TTC549 (cell line): Measurements from ENCODE around the gene ALAS1.

Experiments
- FAIRE-seq: peaks from 2 replicates; lab custom pipeline; 2012; peaks lifted over from hg19 to GRCh38; lab: Jason Lieb, UNC

ALAS1 gene

DNA sequence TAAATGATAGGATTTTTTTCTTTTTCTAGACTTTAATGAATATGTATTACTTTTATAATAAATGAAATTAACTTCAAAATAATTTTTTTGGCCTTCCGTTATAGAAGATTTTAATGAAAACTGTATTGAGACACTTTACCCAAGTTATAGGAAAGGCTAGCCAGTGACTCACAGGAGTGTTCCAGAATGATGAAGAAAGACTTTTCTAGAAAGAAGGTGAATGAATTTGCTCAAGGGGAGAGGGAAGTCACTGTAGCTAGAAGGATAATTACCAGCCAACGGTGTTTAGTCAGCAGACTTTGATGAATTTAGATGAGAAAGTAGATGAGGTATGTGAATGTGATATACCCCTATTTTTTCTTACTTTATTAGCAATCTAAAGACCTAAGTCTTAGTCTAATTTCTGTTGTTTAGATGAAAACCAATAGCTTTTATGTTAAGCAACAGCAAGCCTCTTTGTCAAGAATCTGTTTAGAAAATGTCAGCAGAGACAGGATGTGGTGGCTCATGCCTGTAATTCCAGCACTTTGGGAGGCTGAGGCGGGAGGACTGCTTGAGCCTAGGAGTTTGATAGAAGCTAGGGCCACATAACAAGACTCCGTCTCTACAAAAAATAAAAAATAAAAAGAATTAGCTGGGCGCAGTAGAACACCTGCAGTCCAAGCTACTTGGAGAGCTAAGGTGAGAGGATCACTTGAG, 3.2 kb downstream of the ALAS1 start:
- FAIRE-seq = no peak

DNA sequence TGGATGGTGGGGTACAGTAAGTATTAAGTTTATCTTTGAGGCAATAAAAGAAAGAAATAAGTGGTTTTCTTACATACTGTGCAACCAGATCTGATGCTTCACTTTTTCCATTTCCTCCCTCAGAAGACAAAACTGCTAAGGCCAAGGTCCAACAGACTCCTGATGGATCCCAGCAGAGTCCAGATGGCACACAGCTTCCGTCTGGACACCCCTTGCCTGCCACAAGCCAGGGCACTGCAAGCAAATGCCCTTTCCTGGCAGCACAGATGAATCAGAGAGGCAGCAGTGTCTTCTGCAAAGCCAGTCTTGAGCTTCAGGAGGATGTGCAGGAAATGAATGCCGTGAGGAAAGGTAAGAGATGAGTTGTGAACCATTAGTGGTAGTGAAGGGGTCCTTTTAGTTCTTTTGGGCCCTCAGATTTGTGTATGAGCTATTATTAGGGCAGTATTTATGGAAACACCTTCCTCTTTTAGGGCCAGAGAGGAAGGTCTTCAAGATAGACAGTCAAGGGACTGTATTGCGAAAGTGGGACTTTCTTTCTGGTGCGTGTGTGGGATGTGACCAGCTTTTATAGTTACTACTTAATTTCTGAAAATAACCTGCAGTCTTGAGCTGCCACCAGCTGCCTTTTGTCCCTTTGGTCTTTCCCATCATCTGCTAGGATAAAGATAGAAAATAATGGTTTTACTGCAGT, 4.6 kb downstream of the ALAS1 start:
- no peak for FAIRE-seq

DNA sequence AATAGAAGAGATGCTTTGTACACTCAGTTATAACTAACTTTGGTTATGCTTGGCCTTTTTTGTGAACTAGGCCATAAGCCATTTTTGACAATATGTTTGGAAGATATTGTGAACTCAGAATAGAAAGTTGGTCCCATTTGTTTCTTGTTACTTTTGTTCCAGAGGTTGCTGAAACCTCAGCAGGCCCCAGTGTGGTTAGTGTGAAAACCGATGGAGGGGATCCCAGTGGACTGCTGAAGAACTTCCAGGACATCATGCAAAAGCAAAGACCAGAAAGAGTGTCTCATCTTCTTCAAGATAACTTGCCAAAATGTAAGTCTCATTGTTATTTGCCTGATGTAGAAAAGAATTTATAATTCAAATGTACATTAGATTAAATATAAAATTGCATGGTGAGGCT, 5.7 kb downstream of the ALAS1 start:
- FAIRE-seq = no peak

DNA sequence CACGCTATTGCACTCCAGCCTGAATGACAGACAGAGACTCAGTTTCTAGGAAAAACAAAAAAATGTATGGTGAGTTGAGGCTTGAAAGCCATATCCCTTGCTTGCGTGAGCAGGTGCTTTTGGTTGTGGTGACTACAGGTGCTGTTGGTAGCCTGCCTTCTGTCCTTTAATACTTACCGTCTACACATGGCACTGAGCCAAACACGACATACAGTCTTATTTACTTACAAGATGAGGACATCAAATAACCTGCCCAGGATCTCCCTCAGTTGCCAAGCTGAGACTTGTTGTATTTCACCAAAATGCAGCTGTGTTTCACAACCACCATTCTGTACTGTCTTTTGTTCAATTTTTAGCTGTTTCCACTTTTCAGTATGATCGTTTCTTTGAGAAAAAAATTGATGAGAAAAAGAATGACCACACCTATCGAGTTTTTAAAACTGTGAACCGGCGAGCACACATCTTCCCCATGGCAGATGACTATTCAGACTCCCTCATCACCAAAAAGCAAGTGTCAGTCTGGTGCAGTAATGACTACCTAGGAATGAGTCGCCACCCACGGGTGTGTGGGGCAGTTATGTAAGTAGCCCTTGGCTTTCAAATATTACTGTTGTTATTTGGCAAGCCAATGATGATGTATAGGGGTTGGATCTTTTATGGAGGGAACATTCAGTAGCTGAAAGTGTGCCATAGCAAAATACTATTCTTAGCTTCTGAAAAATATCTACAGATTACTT, 6.5 kb downstream of the ALAS1 start:
- no peak for FAIRE-seq

DNA sequence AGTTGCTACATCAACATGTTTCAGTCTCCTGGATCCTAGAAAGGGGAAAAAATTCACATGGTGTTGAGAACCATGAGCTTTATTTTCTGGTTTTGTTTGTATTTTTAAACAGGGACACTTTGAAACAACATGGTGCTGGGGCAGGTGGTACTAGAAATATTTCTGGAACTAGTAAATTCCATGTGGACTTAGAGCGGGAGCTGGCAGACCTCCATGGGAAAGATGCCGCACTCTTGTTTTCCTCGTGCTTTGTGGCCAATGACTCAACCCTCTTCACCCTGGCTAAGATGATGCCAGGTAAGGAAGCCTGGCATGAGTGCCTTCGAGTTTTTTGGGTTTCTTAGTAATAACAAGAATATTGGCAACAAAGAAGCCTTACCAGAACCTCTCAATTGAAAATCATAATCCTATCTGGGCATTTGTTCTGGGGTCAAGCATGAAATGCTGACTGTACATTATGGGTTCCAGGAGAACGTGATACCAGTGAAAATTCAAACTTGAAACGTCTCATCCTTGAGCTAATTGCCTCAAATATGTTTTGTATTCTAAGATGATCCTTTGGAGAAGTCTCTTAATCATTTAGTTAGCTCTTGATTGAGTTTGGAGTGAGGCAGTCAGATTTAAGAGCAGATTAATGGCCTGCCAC, 7.9 kb downstream of the ALAS1 start:
- FAIRE-seq = no peak

DNA sequence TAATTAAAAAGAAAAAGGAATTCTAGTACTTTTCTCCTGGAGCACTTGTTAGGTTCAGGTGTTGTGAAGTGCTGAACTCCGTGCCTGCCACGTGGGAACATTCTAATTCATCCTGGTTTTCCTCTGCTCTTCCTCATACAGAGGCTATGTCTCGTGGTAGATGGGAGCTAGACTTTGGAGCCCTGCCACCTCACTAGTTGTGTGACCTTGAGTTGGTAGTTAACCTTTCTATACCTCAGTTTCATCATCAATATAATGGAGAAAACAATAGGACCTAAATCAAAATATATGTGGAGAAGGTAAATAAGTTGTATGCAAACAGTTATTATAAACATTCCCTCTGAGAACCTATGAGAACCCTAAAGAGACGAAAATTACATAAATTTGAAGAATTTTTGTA, 10.6 kb downstream of the ALAS1 start:
- FAIRE-seq = no peak

DNA sequence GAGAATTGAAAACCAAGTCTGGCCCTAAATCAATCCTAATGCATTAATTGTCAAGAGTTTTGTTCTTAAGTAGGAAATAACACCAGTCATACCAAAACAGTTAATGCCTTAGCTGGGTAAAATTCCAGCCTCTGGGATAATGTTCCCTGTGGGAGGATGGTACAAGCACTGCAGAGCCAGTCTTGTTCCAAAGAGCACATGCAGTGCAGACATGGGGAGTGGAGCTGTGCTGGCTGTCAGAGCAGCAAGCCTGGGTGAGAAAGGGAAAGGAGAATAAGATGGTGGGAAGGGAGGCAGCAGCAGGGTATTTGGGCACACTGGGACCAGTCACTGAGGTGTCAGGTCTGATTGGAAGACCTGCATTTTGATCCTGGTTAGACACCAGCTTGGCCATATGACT, 12.1 kb downstream of the ALAS1 start:
- FAIRE-seq = no peak

DNA sequence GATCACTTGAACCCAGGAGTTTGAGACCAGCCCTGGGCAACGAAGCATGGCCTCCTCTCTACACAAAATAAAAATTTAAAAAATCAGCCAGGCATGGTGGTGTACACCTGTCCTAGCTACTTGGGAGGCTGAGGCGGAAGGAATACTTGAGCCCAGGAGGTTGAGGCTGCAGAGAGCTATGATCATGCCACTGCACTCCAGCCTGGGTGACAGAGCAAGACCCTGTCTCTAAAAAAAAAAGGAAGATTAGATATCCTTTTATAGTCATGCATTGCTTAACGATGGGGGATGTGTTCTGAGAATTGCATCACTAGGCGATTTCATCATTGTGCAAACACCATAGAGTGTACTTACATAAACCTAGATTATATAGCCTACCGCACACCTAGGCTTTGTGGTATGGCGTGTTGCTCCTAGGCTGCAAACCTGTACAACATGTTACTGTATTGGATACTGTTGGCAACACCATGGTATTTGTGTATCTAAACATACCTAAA, 12.6 kb downstream of the ALAS1 start:
- no peak for FAIRE-seq

DNA sequence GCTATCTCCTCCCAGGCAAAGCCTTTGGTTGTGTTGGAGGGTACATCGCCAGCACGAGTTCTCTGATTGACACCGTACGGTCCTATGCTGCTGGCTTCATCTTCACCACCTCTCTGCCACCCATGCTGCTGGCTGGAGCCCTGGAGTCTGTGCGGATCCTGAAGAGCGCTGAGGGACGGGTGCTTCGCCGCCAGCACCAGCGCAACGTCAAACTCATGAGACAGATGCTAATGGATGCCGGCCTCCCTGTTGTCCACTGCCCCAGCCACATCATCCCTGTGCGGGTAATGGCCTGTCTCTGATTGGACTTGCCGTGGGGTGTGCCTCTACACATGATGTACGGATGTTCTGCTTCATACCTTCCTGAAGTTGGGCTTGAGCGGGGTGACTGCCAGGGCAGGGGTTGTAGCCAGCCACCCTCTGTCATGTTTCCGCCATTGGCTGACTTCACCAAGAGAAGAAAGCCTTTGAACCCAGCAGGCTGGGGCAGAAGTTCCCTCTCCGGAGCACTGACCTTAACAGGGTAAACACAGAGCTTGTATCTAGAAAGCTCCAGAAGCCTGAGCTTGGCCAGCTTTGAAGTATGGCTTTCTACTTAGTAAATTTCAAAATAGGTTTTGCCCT, 13.4 kb downstream of the ALAS1 start:
- no peak for FAIRE-seq

DNA sequence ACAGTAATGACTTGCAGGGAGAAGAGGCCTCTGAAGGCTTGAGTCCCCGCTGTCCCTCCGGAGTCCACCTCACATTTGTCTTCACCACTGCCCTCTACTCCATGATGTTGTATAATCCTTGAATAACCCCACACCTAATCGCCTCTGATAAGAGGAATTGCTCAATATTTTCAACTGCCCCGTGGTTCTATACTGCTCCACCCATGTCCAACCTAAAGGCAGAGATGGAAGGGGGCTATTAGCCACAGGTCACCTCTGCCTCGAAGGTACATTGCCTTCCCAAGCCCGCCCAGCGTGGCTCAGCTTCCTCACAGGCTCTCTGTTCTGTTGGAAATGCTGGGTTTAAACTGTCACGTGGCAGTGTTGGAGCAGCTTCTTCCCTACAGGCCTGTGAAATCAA, 15.0 kb downstream of the ALAS1 start:
- FAIRE-seq = no peak

DNA sequence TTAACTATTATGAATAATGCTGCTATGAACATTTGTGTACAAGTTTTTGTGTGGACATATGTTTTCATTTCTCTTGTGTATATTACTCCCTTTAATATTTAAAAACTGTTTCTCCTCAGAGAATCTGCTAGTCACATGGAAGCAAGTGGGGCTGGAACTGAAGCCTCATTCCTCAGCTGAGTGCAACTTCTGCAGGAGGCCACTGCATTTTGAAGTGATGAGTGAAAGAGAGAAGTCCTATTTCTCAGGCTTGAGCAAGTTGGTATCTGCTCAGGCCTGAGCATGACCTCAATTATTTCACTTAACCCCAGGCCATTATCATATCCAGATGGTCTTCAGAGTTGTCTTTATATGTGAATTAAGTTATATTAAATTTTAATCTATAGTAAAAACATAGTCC, 15.9 kb downstream of the ALAS1 start:
- FAIRE-seq = no peak

DNA sequence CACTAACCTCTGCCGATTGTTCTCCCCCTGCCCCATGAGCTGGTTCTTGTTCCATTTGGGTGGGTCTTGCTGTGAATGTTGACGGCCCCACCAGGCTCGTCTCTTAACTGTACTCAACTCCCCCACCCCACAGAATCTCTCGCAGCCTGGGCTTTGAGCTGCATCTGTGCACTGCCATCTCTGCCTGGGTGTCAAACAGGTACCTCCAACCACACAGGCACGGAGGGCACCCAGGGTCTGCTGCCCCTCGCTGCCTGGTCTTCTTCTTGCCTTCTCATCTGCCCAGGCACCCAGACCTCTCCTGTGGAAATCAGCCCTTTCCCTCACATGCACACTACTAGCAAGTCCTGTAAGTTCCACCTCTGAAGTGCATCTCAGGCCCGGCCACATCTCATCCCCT, 17.4 kb downstream of the ALAS1 start:
- no peak for FAIRE-seq

DNA sequence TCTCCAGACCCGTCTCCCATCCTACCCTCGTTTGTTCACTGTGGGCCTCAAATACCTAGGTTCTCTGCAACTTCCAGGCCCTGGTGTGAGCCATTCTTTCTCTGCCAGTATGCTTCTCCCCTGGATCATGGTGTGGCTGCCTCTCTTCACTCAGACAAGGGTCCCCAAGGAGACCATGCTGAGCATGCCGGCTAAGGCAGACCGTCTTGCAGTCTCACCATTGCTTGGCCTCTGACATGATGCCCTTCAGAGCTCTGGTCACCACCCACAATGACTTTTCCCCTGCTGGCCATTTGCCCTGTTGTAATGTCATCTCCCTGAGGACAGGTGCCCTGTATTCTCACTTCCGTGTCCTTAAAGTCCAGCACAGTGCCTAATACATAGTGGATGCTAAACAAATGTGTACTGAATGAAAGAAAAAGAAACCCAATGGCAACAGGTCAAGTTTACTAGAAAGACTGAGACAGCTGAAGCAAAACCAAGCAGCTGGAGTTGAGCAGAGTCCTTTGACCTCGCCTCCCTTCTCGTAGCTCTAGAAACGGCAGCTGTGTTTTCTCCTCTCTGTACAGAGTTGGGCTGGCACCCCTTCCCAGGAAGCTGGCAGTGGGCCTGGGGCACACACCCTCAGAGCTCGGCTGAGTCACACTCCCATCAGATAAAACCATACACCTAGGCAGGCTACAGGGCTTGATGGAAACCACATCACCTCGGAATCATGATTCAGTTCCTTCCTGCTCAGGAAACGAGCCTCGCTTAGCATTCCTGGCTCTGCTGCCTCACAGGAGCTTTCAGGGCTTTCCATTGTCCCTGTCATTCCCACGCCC, 18.8 kb downstream of the ALAS1 start:
- no peak for FAIRE-seq

DNA sequence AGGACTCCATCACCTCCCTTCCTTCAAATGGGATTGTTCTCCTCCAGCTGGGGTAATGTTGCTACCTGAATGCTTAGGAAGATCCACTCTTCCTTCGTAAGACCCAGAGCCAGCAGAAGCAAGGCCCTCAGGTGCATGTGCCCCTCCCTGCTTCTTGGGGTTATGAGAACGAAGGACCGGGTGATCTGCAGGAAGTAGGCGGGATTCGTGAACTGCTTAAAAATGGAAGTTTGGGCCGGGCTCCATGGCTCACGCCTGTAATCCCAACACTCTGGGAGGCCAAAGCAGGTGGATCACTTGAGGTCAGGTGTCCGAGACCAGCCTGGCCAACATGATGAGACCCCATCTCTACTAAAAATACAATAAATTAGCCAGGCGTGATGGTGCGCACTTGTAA, 19.4 kb downstream of the ALAS1 start:
- FAIRE-seq = no peak

DNA sequence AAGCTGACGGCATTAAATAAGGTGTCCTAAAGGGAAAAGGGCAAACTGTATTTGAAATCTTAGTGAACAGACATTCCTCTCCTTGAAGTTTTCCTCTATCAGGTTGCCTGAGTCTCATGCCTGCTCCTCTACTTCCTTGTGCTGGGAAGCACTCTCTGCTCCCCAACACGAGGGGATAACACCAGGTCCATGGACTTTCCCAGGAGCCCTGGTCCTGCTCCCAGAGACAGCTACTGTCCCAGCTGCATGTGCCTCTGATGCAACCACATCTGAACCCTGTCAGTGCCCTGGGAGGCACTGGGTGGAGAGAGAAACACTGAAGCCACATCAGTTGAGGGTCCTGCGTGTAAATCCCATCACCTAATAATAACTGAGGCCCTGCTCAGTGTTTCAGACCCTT, 20.1 kb downstream of the ALAS1 start:
- no peak for FAIRE-seq

DNA sequence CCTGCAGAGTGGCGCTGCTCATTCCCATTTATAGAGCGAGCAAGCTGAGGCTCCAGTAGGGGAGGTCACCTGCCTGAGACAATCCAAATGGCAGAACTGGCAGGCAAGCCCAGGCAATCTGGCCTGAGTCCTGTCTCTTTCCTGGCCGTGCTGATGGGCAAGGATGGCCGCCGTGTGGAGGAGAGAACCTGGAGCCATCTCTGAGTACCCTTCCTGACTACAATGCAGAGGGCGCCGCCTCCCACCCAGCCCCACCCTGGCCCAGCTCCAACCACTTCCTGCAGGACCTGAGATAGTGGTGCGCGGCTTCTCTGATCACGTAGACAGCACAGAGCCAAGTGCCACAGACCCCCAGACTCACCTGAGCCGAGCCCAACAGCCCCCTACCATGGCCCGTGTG, 20.5 kb downstream of the ALAS1 start:
- no peak for FAIRE-seq

DNA sequence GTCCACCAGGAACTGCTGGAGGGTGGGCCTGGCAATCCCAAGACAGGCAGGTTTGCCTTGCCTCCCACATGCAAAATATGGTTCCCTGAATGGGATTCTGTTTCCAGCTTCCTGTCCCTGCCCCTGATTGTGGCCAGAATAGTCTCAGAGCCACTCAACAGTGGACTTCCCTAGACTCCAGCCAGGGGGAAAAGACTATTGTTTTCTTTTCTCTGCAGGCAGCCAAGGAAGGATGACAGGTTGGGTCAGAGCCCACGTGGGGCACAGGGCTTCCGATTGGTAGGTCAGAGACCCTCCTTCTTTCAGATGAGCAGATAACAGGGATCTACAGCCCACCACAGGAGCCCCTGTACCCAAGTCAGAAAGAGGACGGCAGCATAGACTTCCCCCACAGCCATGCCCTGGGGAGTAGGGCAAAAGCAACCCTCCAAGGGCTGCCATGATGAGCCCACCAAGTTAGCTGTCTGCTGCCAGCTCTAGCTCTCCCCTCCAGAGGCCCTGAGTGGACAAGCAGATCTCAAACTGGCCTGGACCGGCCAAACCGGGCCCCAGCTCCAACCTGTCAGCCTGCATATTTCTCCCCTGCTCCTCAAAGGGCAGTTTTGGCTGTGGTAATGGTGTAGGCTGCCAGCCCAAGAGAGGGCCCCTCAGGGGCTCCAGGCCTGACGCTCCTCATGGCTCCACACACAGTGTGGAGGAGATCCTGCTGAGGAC, 21.1 kb downstream of the ALAS1 start:
- no peak for FAIRE-seq

DNA sequence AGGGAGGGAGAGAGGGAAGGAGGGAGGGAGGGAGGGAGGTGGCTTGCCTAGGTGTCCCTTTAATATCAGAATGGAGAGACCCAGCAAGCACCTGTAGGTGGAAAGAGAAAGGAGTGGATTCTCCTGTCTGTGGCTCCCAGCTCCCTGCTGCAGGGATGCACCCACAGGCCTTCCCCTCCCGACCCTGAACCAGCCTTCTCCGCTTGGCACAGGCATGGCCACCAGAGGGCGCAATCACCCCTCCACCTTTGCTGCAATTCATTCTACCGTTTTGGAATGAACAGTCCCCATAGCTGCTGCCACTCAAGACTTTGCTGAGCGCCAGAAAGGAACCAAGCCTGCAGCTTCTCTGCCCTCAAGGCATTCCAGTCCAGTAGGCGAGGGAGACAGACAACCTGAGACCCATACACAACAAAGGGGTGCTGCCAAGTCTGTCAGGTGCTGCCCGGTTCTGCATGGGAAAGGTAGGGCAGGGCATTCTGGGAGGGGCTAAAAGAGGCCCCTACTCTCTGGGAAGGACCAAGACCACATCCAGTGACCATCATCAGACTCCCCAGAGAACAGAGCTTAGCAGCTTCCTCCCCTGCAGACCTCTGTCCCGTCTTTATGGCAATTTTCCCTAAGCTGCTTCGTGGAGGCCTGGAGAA, 22.5 kb downstream of the ALAS1 start:
- FAIRE-seq = no peak

DNA sequence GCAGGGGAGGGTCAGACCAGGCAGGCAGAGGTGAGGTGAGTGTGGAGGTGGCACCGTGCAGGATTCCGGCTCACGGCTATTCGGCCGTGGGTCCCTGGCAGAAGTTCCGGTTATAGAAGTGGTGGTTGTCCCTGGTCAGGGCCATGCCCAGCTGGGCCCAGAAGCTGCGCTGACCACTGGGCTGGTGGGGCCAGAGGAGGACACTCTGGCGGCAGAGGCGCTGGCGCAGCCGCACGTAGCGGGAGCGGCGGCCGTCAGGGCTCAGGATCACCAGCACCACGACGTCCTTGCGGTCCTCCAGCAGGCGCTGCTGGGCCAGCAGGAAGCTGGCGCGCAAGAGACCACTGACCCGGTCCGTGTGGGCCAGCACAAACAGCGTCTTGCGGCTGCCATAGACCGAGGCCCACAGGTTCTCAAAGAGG, 23.2 kb downstream of the ALAS1 start:
- no peak for FAIRE-seq

DNA sequence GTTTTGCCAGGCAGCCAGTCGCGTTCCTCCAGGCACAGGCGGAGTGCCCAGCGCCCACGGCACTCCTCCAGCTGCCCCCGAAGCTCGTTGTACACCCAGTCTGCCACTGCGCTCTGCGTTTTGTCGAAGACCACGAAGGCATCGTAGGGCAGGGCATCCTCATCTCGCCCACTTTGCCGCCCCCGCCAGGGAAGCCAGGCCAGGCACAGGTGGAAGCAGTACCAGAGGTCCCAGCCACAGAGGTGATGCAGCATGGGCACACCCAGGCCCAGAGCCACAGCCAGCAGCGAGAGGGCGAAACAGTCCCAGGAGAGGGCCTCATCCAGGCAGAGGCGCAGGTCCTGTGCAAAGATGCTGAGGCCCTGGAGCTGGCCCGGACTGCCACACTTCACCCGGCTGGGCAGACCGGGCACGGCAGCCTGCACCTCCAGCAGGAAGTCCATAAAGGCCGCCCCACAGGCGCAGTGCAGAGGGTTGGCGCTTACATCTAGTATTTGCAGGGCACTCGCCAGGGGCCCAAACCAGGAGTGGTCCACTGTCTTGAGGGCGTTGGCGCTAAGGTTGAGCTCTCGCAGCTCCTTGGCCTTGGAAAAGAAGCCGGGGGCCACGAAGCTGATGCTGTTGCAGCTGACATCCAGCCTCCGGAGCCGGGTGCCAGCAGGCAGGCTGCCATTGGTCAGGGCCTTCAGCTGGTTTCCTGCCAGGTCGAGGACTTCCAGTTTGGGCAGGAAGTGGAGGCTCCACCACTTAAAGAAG, 23.8 kb downstream of the ALAS1 start:
- FAIRE-seq = no peak
